OCI-LY1 (cell line): ENCODE results near the gene IL12RB1.

Experiments used
- CTCF ChIP-seq: fragments of 200-600 bp; sonication (generic), shearing (Covaris generic); IDR thresholded peaks from 2 replicates; pipeline ENCODE4 v1.5.1; 2017; ENCODE audit warnings: mild to moderate bottlenecking, antibody characterized with exemption, low read length, moderate library complexity, mixed read lengths
- EZH2 ChIP-seq: fragments of 200-600 bp; sonication (generic), shearing (Covaris generic); IDR thresholded peaks from 2 replicates; pipeline ENCODE4 v1.8.0; 2017; ENCODE audit warnings: borderline replicate concordance, mixed run types, mild to moderate bottlenecking, antibody characterized with exemption, low read length, moderate library complexity, mixed read lengths

GRCh38 chr19:18068395-18068794, 18.3 kb downstream of the IL12RB1 start:
- TF ChIP-seq CTCF (no peak), EZH2 (no peak)
